Activated effector memory CD4-positive, alpha-beta T cell treated with Interleukin-2 at 50 U/mL for 16 hours (primary cell): ENCODE data around the gene COTL1.

Experiments
- DNase-seq: peaks from one replicate; pipeline ENCODE4 v3.0.0-alpha.2; 2020

Gene COTL1

GRCh38 chr16:84546669-84547545 lies 71.0 kb downstream of the COTL1 start:
- DNase-seq, result no peak

DNA sequence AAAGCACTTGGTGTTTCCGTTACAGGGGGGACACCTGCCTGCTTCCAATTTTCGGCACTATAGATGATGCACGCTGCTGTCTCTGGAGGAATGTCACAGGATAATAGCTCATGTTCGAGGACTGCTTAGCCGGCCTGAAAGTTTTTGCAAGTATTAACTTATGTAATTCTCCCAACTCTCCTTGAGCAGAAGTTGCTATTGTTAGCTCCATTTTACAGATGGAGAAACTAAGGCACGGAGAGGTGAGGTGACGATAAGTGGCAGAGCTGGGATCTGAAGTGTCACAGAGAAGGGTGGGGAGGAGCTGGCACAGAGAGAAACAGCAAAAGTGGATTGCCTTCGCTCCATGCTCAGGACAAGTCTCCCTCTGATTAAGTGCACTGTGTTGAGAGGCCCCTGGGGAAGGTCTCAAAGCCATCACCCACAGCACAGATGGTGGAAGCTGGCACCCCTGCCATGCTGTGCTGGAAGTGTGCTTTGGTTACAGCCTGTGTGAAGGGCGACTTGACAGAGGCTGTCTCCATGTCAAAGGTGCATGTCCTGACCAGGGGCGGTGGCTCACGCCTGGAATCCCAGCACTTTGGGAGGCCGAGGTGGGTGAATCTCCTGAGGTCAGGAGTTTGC lies 72.7 kb downstream of the COTL1 start:
- no peak for DNase-seq

- no peak for DNase-seq
Measured at GRCh38 chr16:84544031-84544773, 73.7 kb downstream of the COTL1 start.

GRCh38 chr16:84543253-84543652 lies 74.6 kb downstream of the COTL1 start:
- DNase-seq, result no peak

GRCh38 chr16:84541999-84542817 lies 75.7 kb downstream of the COTL1 start:
- DNase-seq, result no peak

GRCh38 chr16:84540194-84540593 lies 77.7 kb downstream of the COTL1 start:
- no peak for DNase-seq

- DNase-seq, result no peak
Measured at GRCh38 chr16:84538222-84538840, 79.5 kb downstream of the COTL1 start.

DNA sequence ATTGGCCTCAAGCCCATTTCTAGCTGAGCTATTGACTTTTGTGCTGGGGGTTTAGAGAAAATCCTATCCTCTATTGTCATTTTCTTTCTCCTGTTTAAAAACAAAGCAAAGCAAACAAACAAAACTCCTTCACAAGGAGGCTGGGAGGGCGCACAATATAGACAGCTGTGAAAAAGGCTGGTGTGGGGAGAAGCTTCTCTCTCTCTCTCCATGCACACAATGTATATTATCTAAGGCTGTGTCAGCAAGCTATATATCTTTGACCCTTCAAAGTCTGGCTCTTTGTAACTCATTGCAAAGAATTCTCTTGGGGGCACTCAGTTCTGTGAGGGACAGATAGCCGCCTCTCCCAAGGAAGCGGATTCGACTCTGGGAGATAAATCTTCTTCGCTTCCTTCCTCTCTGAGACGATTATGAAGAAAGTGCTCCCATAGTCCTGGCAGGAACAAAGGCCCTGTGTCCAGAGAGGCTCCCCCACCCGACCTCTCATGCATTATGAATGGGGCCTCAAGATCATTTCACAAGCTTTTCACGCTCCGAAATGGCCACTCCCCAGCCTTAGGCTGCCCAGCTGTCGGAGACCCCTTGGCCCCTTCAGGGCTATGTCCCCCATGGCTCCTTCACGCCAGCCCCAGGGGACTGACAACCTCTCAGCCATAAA lies 80.3 kb downstream of the COTL1 start:
- DNase-seq, result no peak

DNA sequence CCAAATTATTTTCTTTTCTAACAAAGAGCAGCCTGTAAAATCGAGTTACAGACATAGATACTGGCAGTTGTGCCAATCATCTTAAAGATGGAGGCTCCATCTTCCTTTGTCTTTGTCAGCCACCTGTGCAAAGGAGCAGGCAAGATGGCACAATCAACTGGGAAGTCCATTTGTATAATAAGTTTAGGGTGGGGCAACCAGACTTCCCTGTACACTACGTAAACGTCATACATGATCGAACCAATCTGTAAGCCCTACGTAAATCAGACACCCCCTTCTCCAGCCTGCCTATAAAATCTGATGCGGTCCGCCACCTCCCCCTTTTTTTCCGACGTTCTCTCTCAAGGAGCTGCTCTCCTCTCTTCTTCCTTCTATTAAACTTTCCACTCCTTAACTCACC lies 82.0 kb downstream of the COTL1 start:
- DNase-seq, result no peak

- DNase-seq, result no peak
Measured at GRCh38 chr16:84535408-84535807, 82.5 kb downstream of the COTL1 start.

GRCh38 chr16:84534815-84535214 lies 83.1 kb downstream of the COTL1 start:
- no peak for DNase-seq

DNA sequence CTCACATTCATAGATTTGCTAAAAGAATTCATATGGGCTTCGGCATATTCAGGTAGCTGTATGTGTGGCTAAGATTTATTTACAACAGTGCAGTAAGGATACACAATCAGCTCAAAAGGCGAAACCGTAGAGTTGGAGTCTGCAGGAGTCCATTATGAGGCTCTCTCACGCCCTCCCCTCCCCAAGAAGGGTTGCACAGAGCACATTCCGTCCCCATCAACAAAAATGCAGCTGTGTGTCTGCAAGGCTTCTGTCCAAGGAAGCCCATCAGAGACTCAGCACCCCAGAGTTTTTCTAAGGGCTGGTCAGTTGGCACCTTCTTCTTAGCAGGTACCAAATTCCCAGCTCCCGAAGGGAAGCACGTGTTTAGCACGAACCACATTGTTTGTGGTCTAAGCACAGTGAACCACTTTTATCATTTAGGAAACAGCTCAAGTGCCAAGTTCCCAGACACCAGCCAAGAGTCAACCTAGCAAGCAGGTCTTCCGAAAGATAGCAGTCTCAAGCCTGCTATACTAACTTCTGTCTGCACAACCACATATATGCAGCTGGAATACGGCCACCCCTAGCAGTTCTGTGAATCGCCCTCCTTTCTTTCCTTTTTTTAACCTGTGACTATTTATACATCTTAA lies 84.9 kb downstream of the COTL1 start:
- no peak for DNase-seq

- no peak for DNase-seq
Measured at GRCh38 chr16:84532291-84532724, 85.6 kb downstream of the COTL1 start.

GRCh38 chr16:84531671-84532111 lies 86.2 kb downstream of the COTL1 start:
- DNase-seq, result no peak

DNA sequence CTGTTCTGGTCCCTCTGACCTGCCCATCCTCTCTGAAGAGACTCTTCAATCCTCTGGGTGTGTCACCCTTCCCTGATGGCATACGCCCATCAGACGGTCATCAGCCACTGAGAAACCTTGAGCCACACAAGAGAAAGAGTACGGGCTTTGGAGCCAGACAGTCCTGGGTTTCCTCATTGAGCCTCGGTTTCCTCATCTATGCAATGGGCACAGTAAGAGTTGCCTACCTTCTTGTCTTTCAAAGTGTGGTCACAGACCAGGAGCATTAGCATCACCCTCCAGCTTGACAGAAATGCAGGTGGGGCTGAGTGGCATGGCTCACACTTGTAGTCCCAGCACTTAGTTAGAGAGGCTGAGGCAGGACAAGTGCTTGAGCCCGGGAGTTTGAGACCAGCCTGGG lies 87.3 kb downstream of the COTL1 start:
- DNase-seq, result no peak

- DNase-seq, result no peak
Measured at GRCh38 chr16:84529607-84530006, 88.3 kb downstream of the COTL1 start.

- DNase-seq, result no peak
Measured at GRCh38 chr16:84528322-84528721, 89.6 kb downstream of the COTL1 start.

DNA sequence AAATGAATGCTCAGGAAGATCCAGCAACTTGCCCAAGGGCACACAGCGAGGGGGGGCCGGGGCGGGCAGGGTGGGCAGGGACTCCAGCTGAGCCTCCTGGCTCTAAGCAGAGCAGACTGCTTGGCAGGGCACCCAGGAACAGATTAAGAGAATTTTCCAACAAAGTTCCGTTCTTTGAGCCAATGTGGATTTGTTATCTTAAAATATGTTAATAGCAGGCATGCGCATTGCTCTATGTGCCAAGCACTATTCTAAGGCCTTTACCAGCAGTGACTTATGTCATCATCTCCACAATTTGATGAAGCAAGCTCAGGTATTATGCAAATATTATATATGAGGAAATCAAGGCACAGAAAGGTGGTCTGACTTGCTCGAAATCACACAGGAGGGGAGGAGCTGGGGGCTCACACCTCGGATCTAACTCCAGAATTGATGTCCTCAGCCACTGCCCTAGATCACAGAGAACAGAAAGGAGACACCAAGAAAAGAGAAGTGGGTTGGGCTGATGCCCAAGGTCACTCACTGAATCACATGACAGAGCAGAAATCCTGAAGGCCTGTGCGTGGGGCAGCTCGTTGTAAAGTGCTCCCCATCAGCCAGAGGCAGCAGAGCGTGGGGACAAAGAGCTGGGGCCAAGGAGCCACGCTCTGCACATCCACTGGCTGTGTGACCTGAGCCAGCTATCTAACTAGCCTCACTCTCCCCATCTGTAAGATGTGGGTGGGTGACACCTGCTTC lies 90.2 kb downstream of the COTL1 start:
- no peak for DNase-seq

- no peak for DNase-seq
Measured at GRCh38 chr16:84526794-84527531, 90.9 kb downstream of the COTL1 start.
